ENCODE results near the gene XRCC6.
"Not testable (repeated sequence)": the region's sequence is repeated elsewhere in the genome, so short reads cannot be mapped to it uniquely, and the experiment has no call there.

XRCC6 gene

GRCh38 chr22:41654322-41654721, 33.2 kb downstream of the XRCC6 start:
- no peak for DNase-seq

DNA sequence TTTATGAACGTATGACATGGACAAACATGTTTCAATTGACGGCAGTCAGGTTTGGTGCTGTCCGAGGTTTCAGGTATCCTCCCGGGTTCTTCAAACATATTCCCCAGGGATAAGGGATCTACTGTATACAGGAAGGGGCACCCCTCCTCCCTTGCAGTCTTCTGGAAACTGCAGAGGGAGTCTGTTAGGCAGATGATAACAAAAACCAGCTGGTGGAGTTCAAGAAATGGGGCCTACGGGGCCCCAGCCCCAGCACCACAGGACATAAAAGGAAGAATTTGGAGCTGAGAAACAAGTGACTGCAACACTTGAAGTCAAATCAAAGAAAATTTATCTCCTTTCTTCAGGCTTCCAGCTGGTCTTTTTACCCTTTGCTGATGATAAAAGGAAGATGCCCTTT, 35.5 kb downstream of the XRCC6 start:
- no peak for DNase-seq

DNA sequence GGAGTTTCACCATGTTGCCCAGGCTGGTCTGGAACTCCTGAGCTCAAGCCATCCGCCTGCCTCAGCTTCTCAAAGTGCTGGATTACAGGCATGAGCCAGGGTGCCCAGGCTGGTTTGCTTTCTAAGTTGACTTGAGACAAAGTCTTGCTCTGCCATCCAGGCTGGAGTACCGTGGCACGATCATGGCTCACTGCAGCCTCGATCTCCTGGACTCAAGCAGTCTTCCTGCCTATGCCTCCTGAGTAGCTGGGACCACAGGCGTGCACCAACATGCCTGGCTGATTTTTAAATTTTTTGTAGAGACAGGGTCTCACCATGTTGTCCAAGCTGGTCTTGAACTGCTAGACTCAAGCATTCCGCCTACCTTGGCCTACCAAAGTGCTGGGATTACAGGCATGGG, 36.6 kb downstream of the XRCC6 start:
- no peak for DNase-seq

DNA sequence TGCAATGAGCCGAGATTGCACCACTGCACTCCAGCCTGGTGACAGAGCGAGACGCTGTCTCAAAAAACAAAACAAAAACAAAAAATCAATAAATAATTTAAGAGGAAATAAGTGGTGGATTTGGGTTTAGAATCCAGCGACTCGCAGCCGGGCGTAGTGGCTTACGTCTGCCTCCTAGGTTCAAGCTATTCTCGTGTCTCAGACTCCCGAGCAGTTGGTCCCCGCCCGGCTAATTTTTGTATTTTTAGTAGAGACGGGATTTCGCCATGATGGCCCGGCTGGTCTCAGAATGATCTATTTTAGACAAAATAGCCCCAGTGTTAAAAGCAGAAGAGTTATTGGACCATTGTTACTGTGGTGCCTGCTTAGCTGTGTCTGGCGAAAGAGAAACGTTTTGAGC, 37.8 kb downstream of the XRCC6 start:
- no peak for DNase-seq

GRCh38 chr22:41659941-41660340, 38.8 kb downstream of the XRCC6 start:
- DNase-seq = no peak

DNA sequence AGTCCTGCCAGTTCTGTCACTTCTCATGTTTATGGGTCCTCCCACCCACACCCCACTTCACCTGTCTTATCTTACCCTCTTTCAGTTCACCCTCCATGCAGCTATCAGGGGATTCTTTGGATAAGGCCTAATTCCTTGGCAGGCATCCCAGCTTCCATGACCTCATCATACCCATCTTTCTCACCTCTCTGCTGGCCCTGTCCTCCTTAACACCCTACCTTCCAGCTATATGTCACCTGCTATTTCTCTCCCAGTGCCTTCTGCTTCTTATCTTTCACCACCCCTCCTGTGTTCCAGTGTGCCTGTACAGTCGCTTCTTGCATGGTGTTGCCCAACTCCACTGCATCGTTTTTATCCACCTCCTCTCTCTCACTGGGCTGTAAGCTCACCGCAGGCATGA, 39.3 kb downstream of the XRCC6 start:
- no peak for DNase-seq

- DNase-seq = no peak
Measured at GRCh38 chr22:41661088-41661487, 40.0 kb downstream of the XRCC6 start.

DNA sequence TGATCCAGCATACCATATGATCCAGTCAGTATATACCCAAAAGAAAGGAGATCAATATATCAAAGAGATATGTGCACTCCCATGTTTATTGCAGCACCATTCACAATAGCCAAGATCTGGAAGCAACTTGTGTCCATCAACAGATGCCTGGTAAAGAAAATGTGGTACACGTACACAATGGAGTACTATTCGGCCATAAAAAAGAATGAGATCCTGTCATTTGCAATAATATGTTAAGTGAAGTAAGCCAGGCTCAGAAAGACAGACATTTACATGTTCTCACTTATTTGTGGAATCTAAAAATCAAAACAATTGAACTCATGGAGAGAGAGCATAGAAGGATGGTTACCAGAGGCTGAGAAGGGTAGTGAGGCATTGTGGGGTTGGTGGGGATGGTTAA, 40.6 kb downstream of the XRCC6 start:
- DNase-seq = no peak

DNA sequence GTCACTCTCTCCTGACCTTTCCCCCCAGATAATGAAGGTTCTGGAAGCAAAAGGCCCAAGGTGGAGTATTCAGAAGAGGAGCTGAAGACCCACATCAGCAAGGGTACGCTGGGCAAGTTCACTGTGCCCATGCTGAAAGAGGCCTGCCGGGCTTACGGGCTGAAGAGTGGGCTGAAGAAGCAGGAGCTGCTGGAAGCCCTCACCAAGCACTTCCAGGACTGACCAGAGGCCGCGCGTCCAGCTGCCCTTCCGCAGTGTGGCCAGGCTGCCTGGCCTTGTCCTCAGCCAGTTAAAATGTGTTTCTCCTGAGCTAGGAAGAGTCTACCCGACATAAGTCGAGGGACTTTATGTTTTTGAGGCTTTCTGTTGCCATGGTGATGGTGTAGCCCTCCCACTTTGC, 42.5 kb downstream of the XRCC6 start:
- DNase-seq = not testable (repeated sequence)

- DNase-seq = no peak
Measured at GRCh38 chr22:41664490-41664889, 43.4 kb downstream of the XRCC6 start.

- DNase-seq = no peak
Measured at GRCh38 chr22:41664951-41665350, 43.9 kb downstream of the XRCC6 start.

GRCh38 chr22:41668971-41669911, 48.1 kb downstream of the XRCC6 start:
- DNase-seq = no peak

DNA sequence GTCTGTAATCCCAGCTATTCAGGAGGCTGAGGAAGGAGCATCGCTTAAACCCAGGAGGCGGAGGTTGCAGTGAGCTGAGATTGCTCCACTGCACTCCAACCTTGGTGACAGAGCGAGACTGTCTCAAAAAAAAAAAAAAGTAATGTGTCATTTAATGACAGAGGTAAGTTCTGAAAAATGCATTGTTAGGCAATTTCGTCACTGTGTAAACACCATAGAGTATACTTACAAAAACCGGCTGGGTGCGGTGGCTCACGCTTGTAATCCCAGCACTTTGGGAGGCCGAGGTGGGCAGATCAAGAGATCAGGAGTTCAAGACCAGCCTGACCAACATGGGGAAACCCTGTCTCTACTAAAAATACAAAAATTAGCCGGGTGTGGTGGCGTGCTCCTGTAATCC, 51.0 kb downstream of the XRCC6 start:
- DNase-seq = not testable (repeated sequence)

DNA sequence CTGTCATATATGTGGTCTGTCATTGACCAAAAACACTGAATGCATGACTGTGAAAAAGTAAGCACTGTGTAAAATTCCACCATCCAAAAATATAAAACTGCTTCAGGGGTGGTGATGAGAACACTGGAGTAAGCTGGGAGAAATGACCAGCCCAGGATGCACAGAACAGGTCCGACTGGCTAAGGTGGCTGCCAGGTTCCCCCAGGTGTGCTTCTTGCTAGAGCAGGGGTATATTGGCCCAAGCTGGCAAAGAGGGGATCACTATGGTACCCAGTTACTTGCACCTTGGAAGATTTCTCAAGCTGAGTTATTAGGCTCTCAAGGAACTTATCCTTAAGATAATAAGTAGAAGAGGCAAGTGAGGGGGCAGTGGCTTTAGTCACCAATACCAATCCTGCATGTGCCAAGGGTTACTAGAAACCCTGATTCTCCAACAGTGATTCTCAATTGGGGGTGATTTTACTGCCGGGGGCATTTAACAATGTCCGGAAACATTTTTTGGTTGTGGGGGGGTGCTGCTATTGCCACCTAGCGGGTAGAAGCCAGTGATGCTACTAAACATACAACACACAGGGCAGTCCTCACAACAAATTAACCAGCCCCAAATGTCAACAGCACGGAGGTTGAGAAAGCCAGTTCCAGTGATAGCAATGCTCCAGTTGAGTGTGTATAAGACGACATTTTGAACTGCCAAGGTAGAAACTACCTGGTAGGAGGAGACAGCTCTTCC, 51.9 kb downstream of the XRCC6 start:
- DNase-seq = no peak

GRCh38 chr22:41674846-41675340, 53.8 kb downstream of the XRCC6 start:
- DNase-seq = no peak

GRCh38 chr22:41676134-41676533, 55.0 kb downstream of the XRCC6 start:
- no peak for DNase-seq

- DNase-seq = peak; percentile 7
Measured at GRCh38 chr22:41681616-41682015, 60.5 kb downstream of the XRCC6 start.

GRCh38 chr22:41682033-41682807, 61.1 kb downstream of the XRCC6 start:
- peak; percentile 62 for DNase-seq

GRCh38 chr22:41683052-41683451, 62.0 kb downstream of the XRCC6 start:
- DNase-seq = no peak

- no peak for DNase-seq
Measured at GRCh38 chr22:41683616-41684015, 62.5 kb downstream of the XRCC6 start.

GRCh38 chr22:41684194-41684593, 63.1 kb downstream of the XRCC6 start:
- DNase-seq = no peak

DNA sequence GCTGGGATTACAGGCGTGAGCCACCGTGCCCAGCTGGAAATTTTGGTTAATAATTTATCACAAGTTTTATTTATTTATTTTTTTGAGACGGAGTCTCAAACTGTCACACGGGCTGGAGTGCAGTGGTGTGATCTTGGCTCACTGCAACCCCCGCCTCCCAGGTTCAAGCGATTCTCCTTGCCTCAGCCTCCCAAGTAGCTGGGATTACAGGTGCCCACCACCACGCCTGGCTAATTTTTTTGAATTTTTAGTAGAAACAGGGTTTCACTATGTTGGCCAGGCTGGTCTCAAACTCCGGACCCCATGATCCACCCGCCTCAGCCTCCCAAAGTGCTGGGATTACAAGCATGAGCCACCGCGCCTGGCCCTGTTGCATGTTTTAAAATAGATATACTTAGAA, 65.8 kb downstream of the XRCC6 start:
- DNase-seq = not testable (repeated sequence)

GRCh38 chr22:41687901-41688364, 66.8 kb downstream of the XRCC6 start:
- DNase-seq = no peak
